OCI-M2 (cell line): ENCODE results near the gene TBC1D1.

Experiments
- DNase-seq: peaks from one replicate; lab custom pipeline; 2025; ENCODE audit not compliant: unreplicated experiment; lab: John Stamatoyannopoulos, UW

Gene TBC1D1

DNA sequence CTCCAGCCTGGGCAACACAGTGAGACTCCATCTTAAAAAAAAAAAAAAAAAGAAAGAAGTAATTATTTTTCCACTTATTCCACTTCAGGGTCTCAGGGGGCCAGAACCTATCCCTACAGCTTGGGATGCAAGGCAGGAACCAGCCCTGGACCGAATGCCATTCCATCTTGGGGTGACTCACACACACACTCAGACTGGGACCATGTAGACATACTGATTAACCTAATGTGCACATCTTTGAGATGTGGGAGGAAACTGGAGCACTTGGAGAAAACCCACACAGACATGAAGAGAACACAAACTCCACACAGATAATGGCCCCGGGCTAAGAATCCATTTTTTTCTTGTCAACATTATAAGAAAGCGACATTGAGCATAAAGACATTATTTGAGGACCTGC, 201.8 kb downstream of the TBC1D1 start:
- DNase-seq, result no peak

DNA sequence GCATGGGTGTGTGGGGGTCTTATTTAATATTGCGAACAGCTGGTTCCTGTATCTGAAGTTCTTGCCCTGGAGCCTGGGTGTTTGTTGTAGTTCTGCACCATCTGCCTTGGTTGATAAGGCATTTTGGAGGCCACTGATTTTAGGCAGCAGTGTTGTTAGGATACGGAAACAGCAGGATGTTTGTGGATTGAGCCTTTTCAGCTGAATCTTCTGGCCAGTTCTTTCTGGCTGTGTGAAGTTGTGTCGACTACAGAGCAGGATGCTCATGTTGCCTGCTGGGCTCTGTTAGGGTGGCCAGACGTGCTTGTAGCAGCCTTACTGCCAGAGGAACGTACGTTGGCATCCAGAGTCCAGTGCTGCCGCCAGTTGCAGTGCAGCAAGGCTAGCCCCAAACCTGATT, 203.5 kb downstream of the TBC1D1 start:
- DNase-seq, result no peak

DNA sequence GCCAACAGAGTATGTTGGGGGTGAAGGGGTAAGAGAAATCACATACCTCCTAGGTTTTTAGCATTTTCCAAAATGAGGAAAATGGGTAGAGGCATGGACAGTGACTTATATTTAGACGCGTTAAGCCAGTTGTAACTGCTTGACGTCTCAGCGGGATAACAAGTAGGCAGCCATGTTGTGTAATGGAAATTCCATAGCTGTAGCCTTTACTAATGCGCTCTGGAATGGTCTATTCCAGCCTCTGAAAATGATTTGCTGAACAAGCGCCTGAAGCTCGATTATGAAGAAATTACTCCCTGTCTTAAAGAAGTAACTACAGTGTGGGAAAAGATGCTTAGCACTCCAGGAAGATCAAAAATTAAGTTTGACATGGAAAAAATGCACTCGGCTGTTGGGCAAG, 204.8 kb downstream of the TBC1D1 start:
- no peak for DNase-seq

DNA sequence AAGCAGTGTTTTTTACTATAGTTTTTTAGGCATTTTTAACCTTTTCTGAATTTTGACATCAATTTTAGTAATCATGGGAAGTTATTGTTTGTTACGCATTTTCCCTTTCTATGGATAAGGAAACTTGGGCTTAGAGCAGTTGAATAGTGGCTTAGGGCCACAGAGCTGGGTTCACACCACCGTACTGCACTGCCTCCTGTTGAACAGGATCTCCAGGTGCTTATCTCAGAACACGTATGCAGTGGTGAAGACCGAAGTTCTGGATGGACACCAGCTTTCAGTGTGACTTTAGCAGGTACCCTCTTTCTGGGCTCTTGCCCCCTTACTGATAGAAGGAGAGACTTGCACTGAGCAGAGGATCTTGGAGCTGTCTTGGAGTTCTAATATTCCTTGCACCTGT, 206.9 kb downstream of the TBC1D1 start:
- DNase-seq, result no peak

DNA sequence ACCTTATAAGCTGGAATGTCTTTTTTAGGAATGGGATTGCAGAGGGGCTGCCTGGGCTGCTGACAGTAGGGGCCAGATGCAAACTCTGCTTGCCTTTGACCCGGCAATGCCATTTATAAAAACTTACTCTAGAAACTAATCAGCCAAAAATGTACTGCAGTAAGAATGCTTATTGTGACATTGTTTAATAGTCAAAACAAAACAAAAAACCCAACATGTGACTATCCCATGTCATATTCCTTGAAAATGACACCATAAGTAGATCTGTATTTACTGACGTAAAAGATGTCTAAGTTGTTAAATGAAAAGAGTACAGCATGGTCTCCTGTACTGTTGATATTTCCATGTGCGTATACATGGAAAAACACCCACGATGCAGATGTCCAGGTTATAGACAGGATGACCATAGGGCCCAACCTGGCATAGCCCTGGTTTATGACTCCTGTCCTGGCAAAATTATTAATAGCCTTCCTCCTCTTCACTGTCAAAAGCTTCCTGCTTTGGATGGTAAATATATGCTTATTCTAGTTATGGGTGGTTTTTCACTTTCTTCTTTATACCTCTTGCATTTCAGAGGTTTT, 208.2 kb downstream of the TBC1D1 start:
- no peak for DNase-seq

DNA sequence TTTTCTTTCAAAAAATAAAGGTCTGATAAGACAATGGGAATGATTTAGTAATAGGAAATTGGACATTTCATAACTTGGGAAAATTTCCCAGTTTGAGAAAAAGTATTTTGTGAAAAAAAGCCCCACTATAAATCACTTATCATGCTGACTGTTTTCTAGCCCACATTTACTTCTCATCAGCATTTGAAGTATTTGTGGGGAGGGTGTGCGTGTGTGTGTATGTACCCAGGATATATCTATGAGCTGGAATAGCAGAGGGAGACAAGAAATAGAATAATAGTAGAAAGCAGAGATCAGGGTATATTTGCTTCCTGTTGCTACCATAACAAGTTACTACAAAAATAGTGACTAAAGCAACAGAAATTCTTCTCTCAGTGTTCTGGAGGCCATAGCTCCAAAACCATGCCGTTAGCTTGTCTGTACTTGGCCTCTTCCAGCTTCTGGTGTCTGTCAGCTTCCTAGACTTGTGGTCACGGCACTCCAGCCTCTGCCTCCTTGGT, 209.1 kb downstream of the TBC1D1 start:
- DNase-seq, result no peak

DNA sequence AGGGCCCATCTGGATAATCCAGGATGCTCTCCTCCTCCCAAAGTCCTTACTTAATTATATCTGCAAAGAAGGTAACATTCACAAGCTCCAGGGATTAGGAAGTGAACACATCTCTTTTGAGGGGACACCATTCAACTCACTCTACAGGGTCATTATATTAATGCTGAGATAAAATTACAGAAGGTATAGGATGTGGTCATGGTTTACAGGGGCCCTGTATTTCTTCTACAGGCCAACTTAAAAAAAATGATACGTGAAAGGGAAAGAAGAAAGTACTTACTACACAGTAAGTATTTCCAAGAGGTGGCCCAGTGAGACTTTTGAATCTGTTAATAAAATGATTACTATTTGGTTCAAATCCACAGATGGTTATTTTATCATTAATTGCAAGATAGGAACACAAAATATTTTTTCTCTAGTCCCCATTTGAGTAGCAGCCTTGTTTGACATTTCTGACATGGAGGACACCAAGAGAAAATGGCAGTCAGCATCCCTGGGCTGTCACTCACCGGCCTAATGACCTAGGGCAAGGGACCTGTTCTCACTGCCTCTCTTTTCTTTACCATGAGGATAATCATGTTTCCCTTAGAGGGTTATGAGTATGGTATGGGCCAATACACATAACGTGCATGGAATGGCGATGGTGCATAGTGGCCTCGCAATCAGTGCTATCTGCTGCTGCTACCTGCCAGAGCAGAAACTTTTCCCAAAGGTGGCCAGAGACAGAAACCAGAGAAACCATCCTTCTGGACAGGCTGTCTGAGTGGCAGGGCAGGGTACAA, 209.8 kb downstream of the TBC1D1 start:
- no peak for DNase-seq

DNA sequence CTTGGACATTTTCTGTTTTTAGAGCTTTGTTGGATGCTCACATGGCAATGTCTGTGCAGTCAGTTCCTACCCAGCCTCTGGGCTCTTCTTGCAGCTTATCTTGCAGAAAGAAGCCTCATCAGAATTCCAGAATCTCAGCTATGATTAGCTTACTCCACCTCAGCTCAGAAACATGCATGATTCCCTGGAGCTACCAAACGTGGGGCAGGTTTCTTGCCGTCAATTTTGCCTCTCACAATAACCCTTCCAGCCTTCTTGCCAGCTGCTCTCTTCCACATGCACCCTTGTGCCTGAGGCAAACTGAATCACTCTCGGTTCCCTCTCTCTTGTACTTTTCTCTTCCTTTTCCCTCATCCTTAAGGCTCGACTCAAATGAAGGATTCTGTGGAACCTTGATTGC, 210.7 kb downstream of the TBC1D1 start:
- DNase-seq, result no peak

DNA sequence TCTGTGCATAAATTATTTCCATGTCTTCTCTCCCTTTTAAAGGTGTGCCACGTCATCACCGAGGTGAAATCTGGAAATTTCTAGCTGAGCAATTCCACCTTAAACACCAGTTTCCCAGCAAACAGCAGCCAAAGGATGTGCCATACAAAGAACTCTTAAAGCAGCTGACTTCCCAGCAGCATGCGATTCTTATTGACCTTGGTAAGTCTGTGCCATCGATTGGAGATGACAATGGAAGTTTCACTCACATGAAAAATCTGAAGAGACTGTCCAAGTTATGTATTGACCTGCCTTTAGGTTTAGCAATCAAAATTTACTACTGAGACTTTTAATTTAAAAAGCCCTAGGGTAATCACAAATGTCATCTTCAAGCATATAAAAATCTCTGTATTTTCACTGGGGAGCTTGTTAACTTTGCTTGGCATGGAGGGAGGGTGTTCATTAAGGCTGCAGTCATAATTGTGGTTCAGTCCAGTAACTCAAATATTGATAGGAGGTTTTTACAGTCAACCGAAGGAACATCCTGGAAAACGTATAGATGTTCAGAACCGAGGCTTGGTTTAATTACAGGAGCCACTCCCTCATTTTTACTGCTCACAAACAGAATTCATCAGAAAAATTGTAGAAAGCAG, 212.2 kb downstream of the TBC1D1 start:
- no peak for DNase-seq

DNA sequence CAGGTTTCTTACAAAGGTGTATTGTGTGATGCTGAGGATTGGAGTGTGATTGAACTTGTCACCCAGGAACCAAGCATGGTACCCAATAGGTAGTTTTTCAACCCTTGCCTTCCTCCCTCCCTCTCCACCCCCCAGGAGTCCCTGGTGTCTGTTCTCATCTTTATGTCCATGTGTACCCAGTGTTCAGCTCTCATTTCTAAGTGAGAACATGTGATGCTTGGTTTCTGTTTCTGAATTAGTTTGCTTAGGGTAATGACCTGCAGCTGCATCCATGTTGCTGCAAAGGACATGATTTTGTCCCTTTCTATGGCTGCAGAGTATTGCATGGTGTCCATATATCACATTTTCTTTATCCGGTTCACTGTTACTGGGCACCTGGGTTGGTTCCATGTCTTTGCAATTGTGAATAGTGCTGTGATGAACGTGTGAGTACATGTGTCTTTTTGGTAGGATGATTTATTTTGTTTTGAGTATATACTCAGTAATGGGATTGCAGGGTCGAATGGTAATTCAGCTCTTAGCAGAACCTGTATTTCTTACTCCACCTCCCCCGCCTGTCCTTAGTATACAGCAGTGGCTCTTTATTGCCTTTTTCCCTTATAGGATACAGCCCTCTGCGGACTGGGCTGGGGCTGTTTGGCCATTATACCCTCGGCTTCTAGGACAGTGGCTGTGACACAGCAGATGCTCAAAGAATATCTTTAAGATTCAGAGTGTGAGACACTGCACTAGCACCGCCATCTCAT, 214.8 kb downstream of the TBC1D1 start:
- no peak for DNase-seq

DNA sequence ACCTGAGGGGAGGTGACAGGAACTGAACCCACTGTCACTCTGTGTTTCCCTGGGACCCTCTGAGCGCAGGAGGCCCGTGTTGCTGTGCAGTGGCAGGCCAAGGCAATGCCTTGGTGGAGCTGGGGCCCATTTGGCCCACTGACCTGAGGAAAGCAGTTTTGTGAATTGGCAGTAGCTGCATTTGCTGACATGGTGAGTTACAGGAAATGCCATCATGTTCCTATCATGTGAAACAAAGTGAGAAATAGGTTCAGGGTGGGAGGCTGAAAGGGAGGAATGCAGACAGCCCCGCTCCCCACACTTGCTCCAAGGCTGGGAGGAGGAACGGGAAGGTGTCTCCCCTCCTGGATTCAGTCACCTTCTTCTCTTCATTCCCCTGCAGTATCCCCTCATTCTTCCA, 215.4 kb downstream of the TBC1D1 start:
- no peak for DNase-seq

DNA sequence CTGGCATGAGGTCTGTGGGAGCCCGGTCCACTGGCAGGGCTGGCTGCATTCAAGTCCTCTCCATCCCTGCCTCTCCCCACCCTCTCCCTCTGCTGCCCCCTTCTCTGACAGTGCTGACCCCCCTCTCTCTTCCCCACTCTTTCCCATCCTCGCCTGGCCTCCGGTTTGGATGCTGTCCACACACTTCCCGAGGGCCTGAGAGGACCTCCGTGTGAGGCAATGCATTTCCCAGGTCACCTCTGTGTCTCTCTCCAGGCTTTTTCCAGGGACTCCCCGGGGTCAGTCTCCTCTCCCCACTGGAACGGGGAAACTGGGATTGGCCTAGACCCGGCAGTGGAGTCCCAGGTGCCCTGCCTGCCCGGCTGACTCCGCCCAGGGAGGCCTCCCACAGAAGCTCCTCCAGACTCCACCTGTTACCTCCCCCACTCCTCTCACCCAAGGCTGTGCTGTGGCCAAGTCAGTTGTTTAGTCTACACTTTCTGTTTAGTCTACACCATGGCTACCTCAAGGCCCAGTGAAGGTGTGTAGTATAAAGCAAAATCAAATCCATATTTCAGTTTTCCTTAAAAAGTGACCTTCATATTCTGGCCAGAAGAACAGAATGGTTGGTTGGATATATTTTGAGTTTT, 216.1 kb downstream of the TBC1D1 start:
- DNase-seq, result no peak

DNA sequence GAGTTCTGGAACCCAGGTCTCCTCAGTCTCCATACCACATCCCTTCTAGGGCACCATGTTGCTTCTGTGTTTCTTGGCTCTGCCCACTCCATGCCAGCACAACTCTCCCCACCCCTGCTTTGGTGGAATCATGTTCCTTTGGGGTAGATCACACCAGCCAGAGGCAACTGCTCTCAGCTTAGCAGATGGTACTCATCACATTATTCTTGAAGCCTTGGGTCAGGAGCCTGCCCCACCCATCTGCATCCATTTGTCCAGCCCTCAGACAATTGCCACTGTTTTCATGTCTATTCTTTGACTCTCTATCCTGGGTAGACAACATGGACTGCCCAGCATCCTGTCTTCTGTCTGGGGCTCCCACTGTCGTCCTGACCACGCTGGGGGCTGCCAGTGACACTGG, 216.9 kb downstream of the TBC1D1 start:
- DNase-seq, result no peak

DNA sequence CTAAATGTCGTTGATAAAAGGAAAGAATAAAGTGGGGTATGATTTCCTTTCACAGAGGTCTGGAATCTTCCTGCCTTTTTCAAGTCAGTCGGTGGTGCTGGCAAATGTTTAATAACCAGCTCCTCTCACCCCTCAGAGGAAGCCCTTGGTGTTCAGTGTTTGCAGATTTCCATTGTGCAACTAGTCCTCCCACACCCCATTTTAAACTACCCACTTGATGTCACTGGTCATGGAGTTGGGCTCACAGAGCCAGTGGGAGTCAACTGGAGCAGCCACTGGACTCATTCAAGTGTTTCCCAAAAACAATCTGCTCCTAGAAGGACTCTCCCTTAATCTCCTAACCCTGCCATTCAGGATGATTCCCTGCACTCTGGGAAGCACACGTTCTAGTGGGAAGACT, 218.5 kb downstream of the TBC1D1 start:
- DNase-seq, result no peak

DNA sequence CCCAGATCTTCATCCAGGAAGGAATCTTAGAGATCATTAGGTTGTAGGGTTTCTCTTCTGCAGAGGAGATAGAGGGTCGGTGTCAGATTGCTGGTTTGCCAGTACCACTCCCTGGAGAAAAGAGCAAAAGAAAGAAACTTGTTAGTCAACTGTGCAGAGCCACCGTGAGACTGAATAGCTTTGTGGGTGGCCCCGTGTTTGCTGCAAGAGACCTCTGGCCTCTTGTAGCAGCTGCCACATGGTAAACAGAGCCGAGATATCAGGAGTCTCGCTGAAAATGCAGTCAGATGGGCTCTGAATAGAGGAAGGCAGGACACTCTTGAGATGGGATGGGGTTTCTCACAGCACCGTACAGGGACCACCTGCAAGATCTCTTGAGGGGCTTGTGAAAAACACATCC, 219.0 kb downstream of the TBC1D1 start:
- no peak for DNase-seq

DNA sequence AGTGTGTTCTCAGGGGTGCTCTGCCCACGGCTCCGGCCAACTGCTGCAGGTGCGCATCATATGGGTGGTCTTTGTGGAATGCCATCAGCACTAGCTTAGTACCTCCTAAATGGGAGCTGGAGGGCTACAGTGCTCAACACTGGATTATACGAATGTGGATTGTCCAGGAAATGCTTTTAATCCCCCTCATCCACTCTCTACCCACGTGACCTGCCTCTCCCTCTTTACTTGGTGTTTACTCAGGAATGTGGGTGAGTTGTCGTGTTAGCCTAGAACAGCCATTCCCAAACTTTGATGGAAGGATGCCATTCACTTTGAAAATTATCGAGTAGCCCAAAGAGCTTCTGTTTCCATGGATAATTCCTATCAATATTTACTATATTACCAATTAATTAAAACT, 220.1 kb downstream of the TBC1D1 start:
- DNase-seq, result no peak

DNA sequence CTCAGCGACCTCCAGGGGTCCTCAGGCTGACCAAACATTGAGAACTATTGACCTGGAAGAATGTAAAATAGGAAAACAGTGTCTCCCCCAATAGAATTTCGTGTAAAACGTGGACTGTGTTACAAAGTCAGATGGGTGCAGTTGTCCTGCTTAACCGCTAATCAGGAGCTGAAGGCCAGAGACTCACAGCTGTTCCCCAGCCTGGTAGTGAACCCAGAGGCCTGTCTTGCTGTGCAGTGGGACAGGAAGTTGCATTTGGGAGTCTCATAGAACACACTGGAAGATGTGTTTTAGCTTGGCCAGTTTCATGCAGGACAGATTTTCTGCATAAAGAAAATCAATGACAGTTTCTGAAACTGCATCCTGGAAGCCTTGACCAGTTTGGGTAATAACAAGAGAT, 220.8 kb downstream of the TBC1D1 start:
- no peak for DNase-seq

DNA sequence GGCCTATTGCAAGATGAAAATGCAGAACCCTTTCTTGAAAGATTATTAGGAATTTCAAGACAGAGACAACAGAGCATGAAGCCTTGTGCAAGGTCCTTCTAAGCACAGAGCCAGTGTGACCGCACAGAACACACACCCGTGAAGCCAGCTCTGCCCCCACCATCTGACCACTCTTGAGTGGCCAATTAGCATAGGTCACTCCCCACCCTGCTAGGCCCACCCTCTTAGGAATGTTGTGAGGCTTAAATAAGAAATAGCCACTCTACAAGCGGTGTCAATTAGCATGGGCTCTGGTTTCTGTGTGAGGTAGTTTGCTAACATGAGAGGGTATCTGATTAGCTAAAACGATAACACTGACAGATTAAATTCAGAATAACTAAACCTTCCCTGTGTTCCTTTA, 222.2 kb downstream of the TBC1D1 start:
- no peak for DNase-seq

DNA sequence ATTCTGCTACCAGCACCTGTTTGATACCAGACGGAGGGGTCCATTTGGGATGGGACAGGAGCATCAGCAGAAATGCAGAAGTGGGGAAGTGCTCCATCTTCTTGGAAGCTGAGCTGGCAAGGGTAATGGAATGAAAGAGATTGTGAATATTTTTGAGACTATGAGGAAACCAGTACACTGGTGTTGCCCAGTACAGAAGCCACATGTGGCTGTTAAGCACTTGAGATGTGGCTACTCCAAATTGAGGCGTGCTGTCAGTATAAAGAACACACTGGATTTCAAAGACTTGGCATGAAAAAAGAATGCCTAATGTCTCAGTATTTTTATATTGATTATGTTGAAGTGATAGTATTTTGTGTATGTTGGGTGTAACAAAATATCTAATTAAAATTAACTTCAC, 222.7 kb downstream of the TBC1D1 start:
- DNase-seq, result no peak

DNA sequence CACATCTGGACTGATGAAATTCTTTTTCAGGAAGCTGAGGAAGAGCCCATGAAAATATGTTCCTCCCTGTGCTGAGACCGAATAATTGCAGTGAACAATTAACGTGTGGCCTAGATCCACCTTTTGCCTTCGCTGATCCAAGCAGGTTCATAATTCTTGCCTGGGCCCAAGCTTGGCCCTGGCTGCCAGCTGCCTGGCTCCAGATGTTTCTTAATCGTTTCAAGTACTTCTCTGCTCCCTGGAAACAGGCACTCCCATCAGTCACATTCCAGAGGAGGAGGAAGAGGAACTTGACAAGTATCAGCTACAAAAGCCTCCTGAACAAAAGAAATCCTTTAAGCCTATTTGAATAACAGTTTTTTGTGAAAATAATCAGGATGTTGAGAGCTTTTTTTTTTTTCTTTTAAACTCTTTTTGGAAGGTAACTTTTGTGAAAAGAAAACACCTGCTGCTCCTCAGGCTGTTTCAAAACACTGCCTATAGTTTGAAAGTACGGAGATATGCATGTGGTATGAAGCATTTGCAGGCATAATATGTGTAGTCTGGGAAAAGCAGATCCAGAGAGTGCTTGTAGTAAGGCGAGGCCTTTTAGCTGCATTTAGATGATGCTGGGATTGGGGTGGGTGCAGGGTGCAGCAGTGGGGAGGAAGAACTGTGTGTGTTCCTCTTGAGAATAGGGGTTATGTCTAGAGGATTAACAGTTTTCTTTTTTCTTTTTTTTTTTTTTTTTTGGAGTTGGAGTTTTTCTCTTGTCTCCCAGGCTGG, 223.7 kb downstream of the TBC1D1 start:
- no peak for DNase-seq

DNA sequence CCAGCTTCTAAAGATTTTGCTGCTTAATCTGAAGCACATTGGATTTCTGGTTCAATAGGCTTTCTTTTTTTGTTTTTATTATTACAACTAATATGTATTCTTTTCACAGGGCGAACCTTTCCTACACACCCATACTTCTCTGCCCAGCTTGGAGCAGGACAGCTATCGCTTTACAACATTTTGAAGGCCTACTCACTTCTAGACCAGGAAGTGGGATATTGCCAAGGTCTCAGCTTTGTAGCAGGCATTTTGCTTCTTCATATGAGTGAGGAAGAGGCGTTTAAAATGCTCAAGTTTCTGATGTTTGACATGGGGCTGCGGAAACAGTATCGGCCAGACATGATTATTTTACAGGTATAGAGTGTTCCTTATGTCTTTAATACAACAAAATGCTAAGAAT, 224.7 kb downstream of the TBC1D1 start:
- DNase-seq, result no peak
